K562 (cell line): ENCODE data around the gene USF2. TPM values are rescaled to one million over a fixed set of nuclear protein-coding genes. Genes with fewer than 3 reads are reported as not detected.

Experiments used
- CBFA2T2 ChIP-seq: fragments of 450-650 bp; conservative IDR thresholded peaks from 2 replicates; pipeline ENCODE4 v1.6.1; 2017; ENCODE audit warnings: mild to moderate bottlenecking
- CEBPZ ChIP-seq: fragments of 150-350 bp; IDR thresholded peaks from 2 replicates; pipeline ENCODE4 v1.6.1; 2014; ENCODE audit warnings: low read depth, mild to moderate bottlenecking, low read length, borderline replicate concordance
- CHD2 ChIP-seq: IDR thresholded peaks from 2 replicates; pipeline ENCODE4 v1.6.1; 2011; ENCODE audit warnings: low read depth, low read length
- CTCFL ChIP-seq: IDR thresholded peaks from 2 replicates; pipeline ENCODE4 v1.6.1; 2011; ENCODE audit warnings: borderline replicate concordance, low read depth, mild to moderate bottlenecking, moderate library complexity, low read length; ENCODE audit not compliant: insufficient read depth, poor library complexity, severe bottlenecking
- HDAC2 ChIP-seq: fragments of 450-650 bp; IDR thresholded peaks from 2 replicates; pipeline ENCODE4 v1.6.1; 2016; ENCODE audit warnings: mild to moderate bottlenecking
- ID3 ChIP-seq, 2 experiments: fragments of 250-450 bp in 1 of 2; fragments of 450-650 bp in 1 of 2; sonication (Bioruptor Pico) in 1 of 2; IDR thresholded peaks; 2 replicates each; pipeline versions ENCODE4 v1.6.1 to v1.8.0; 2016 to 2021; ENCODE audit warnings: mild to moderate bottlenecking in 2 of 2, moderate library complexity in 2 of 2, missing compliant biosample characterization in 1 of 2, missing genetic modification characterization in 1 of 2
- LEF1 ChIP-seq: fragments of 450-650 bp; IDR thresholded peaks from 2 replicates; pipeline ENCODE4 v1.6.1; 2016; ENCODE audit warnings: mild to moderate bottlenecking
- MCM3 ChIP-seq: fragments of 450-650 bp; IDR thresholded peaks from 2 replicates; pipeline ENCODE4 v1.6.1; 2016
- MLLT1 ChIP-seq, 2 experiments: fragments of 450-650 bp; IDR thresholded peaks; 2 replicates each; pipeline ENCODE4 v1.6.1; 2016
- MYBL2 ChIP-seq, 2 experiments: fragments of 450-650 bp in 1 of 2; sonication (generic) in 1 of 2; formaldehyde crosslinking in 1 of 2; IDR thresholded peaks; 2 replicates each; pipeline versions ENCODE4 v1.6.1 to v1.8.1; 2017 to 2022; ENCODE audit warnings: borderline replicate concordance in 1 of 2, inconsistent platforms in 1 of 2, low read depth in 1 of 2, mild to moderate bottlenecking in 1 of 2, missing genetic modification reagents in 1 of 2, moderate library complexity in 1 of 2
- NCOA4 ChIP-seq: fragments of 450-650 bp; IDR thresholded peaks from 2 replicates; pipeline ENCODE4 v1.6.1; 2018; ENCODE audit warnings: mild to moderate bottlenecking; ENCODE audit not compliant: partially characterized antibody
- SIN3B ChIP-seq: fragments of 450-650 bp; IDR thresholded peaks from 2 replicates; pipeline ENCODE4 v1.6.1; 2017; ENCODE audit warnings: low read depth, mild to moderate bottlenecking, moderate library complexity
- TAF1 ChIP-seq: IDR thresholded peaks from 2 replicates; pipeline ENCODE4 v1.6.1; 2011; ENCODE audit warnings: mild to moderate bottlenecking, low read length, moderate library complexity; ENCODE audit not compliant: insufficient read depth, control insufficient read depth, severe bottlenecking; ENCODE audit errors: extremely low read depth
- TAF15 ChIP-seq: fragments of 200-400 bp; formaldehyde crosslinking; IDR thresholded peaks from 2 replicates; pipeline ENCODE4 v1.6.1; 2017; ENCODE audit warnings: mild to moderate bottlenecking, low read depth, low read length, moderate library complexity
- ZNF518B ChIP-seq: fragments of 250-450 bp; sonication (Bioruptor Pico); IDR thresholded peaks from 2 replicates; pipeline ENCODE4 v1.5.0; 2021; ENCODE audit warnings: mild to moderate bottlenecking, moderate library complexity
- polyA plus RNA-seq, 8 experiments: library from polyadenylated mRNA; depleted of rRNA in 4 of 8; stranded (reverse) in 5 of 8; unstranded in 3 of 8; fragments of >200 nt; fragmentation: Nextera tagmentation in 2 of 8; fragmentation: Illumina TruSeq in 1 of 8; extraction: Ambion mirVana in 2 of 8; extraction: Trizol in 1 of 8; gene quantifications; 2 replicates each; pipeline versions ENCODE4 v1.2.1 to v1.2.3, GENCODE V29; 2011 to 2014; ENCODE audit warnings: inconsistent platforms in 1 of 8, missing spikeins in 1 of 8
- total RNA-seq, 7 experiments: library from RNA; depleted of rRNA in 6 of 7; stranded (reverse); fragments of >200 nt in 6 of 7; fragmentation: Illumina TruSeq in 2 of 7; extraction: Trizol in 2 of 7; gene quantifications; 2 replicates each; pipeline versions ENCODE4 v1.2.1 to v1.2.3, GENCODE V29; 2011 to 2021; ENCODE audit warnings: low replicate concordance in 1 of 7

USF2 gene
- total and polyA plus RNA-seq, 9 of the 15 experiments (the other 6 are each of a cell fraction or from before 2014, with no cell fraction given) = 0.27 to 93.7 (median 58.4) TPM

- TF ChIP-seq MYBL2 (IDR thresholded peaks at IDR 0.05; ENCODE audit: low read depth) = no peak
- no peak for TF ChIP-seq MYBL2 (CRISPR knock-in tag; IDR thresholded peaks at IDR 0.05; ENCODE audit: borderline replicate concordance)
- no peak for TF ChIP-seq MCM3
- TF ChIP-seq CEBPZ = no peak
- TF ChIP-seq LEF1 = no peak
- TF ChIP-seq MLLT1 (IDR thresholded peaks at IDR 0.05) = no peak
- TF ChIP-seq ID3 (CRISPR knock-in tag; IDR thresholded peaks at IDR 0.05) = no peak
- no peak for TF ChIP-seq ID3 (tag; IDR thresholded peaks at IDR 0.05)
- peak; percentile 64 for TF ChIP-seq TAF1
- TF ChIP-seq NCOA4 = no peak
- TF ChIP-seq SIN3B = no peak
- TF ChIP-seq CTCFL = peak; percentile 77
- TF ChIP-seq TAF15 = no peak
- TF ChIP-seq CBFA2T2 = no peak; the same call in 1 of the 2 replicates
- TF ChIP-seq CHD2 = no peak
- no peak for TF ChIP-seq HDAC2
- TF ChIP-seq ZNF518B (CRISPR knock-in tag) = no peak
Measured at GRCh38 chr19:35269438-35270117, 816 bp downstream of the USF2 start (continued).
